ENCODE results near the gene FGF8. TPM values are rescaled to one million over a fixed set of nuclear protein-coding genes. Genes with fewer than 3 reads are reported as not detected.
A peak's percentile ranks its signal among the peaks of the same experiment; 100 is the strongest.

FGF8 gene
- total RNA-seq, 2 donors from 2014 or later: 13.3 to 46.5 TPM

- peak overlapping the region; percentile 90 for H3K4me3 ChIP-seq (ENCODE audit: low read length)
Measured at GRCh38 chr10:101780818-101781654, 5.1 kb upstream of the FGF8 start.

GRCh38 chr10:101780187-101780817 is 4.4 kb upstream of the FGF8 start:
- Histone ChIP-seq H3K9ac (ENCODE audit: extremely low read depth, low read length, poor library complexity, severe bottlenecking) (peak overlapping the region; percentile 70), H3K4me1 (ENCODE audit: control insufficient read depth, insufficient read depth, low read length) (peaks cover 18% of the 10 kb centered on the region), H3K36me3 (ENCODE audit: control insufficient read depth, insufficient read depth, low read length) (peaks cover 34% of the 10 kb centered on the region), H3K4me3 (ENCODE audit: low read length) (peak overlapping the region; percentile 30), H3K27me3 (ENCODE audit: control insufficient read depth, insufficient read depth, low read length, poor library complexity, severe bottlenecking) (no peaks in the 10 kb centered on the region), H3K27ac (ENCODE audit: low read depth, low read length) (peak overlapping the region; percentile 10), H3K9me3 (ENCODE audit: control insufficient read depth, low read length) (no peaks in the 10 kb centered on the region)
- TF ChIP-seq CTCF (conservative IDR thresholded peaks at IDR 0.05): no peak
- H3K27me3 Mint-ChIP-seq (ENCODE audit: insufficient read depth): peaks cover 7% of the 10 kb centered on the region
- peak overlapping the region; percentile 99 for H3K4me3 Mint-ChIP-seq
- 44 to 59% methylated on average over 13 to 17 of the region's 17 CpGs for WGBS, 2 experiments (ENCODE audit: insufficient coverage in 1 of 2, insufficient read length in 1 of 2)
- H3K36me3 Mint-ChIP-seq (ENCODE audit: low read depth): peaks cover 7% of the 10 kb centered on the region
- H3K27ac Mint-ChIP-seq: peak overlapping the region; percentile 93
- no peaks in the 10 kb centered on the region for H3K9me3 Mint-ChIP-seq
- no peak for DNase-seq
- peaks cover 49% of the 10 kb centered on the region for H3K4me1 Mint-ChIP-seq

More at GRCh38 chr10:101780818-101781654, 5.1 kb upstream of the FGF8 start:
- H3K27me3 ChIP-seq (ENCODE audit: control insufficient read depth, insufficient read depth, low read length, poor library complexity, severe bottlenecking): no peaks in the 10 kb centered on the region
- H3K9ac ChIP-seq (ENCODE audit: extremely low read depth, low read length, poor library complexity, severe bottlenecking): peak overlapping the region; percentile 70
- Mint-ChIP-seq H3K27ac (peak overlapping the region; percentile 93), H3K36me3 (ENCODE audit: low read depth) (peaks cover 14% of the 10 kb centered on the region), H3K4me3 (peak overlapping the region; percentile 99), H3K27me3 (ENCODE audit: insufficient read depth) (peaks cover 7% of the 10 kb centered on the region), H3K4me1 (peaks cover 52% of the 10 kb centered on the region), H3K9me3 (no peaks in the 10 kb centered on the region)
- no peaks in the 10 kb centered on the region for H3K9me3 ChIP-seq (ENCODE audit: control insufficient read depth, low read length)
- H3K36me3 ChIP-seq (ENCODE audit: control insufficient read depth, insufficient read depth, low read length): peaks cover 41% of the 10 kb centered on the region
- DNase-seq: peak; percentile 94
- peak; percentile 97 for TF ChIP-seq CTCF (conservative IDR thresholded peaks at IDR 0.05)
- WGBS, 2 experiments (ENCODE audit: insufficient coverage in 1 of 2, insufficient read length in 1 of 2): 23 to 87% methylated on average over 7 to 13 of the region's 14 CpGs
- peaks cover 18% of the 10 kb centered on the region for H3K4me1 ChIP-seq (ENCODE audit: control insufficient read depth, insufficient read depth, low read length)
- H3K27ac ChIP-seq (ENCODE audit: low read depth, low read length): no peak overlapping the region

GRCh38 chr10:101779544-101780186 is 3.8 kb upstream of the FGF8 start:
- H3K4me3 Mint-ChIP-seq: peak overlapping the region; percentile 99
- WGBS, 2 experiments (ENCODE audit: insufficient coverage in 1 of 2, insufficient read length in 1 of 2): 11 to 12% methylated on average over 12 to 51 of the region's 51 CpGs
- H3K4me1 ChIP-seq (ENCODE audit: control insufficient read depth, insufficient read depth, low read length): peaks cover 18% of the 10 kb centered on the region

More at GRCh38 chr10:101779544-101780186, 3.8 kb upstream of the FGF8 start:
- Histone ChIP-seq H3K9me3 (ENCODE audit: control insufficient read depth, low read length) (no peaks in the 10 kb centered on the region), H3K4me3 (ENCODE audit: low read length) (peak overlapping the region; percentile 67), H3K36me3 (ENCODE audit: control insufficient read depth, insufficient read depth, low read length) (peaks cover 28% of the 10 kb centered on the region), H3K9ac (ENCODE audit: extremely low read depth, low read length, poor library complexity, severe bottlenecking) (peak overlapping the region; percentile 70), H3K27me3 (ENCODE audit: control insufficient read depth, insufficient read depth, low read length, poor library complexity, severe bottlenecking) (no peaks in the 10 kb centered on the region), H3K27ac (ENCODE audit: low read depth, low read length) (peak overlapping the region; percentile 10)
- DNase-seq: peak; percentile 96
- peak overlapping the region; percentile 93 for H3K27ac Mint-ChIP-seq
- no peaks in the 10 kb centered on the region for H3K9me3 Mint-ChIP-seq
- H3K27me3 Mint-ChIP-seq (ENCODE audit: insufficient read depth): peaks cover 12% of the 10 kb centered on the region
- H3K4me1 Mint-ChIP-seq: peaks cover 47% of the 10 kb centered on the region
- TF ChIP-seq CTCF (conservative IDR thresholded peaks at IDR 0.05): peak; percentile 96
- peaks cover under 1% of the 10 kb centered on the region for H3K36me3 Mint-ChIP-seq (ENCODE audit: low read depth)
